ENCODE results near the gene KRTAP16-1. TPM values are rescaled to one million over a fixed set of nuclear protein-coding genes. Genes with fewer than 3 reads are reported as not detected.

Gene KRTAP16-1
- total and polyA plus RNA-seq, 2 of the 13 experiments (the other 11 are each of a cell fraction or from before 2014, with no cell fraction given), result not detected

- H3K4me2 ChIP-seq (ENCODE audit: low read depth, low read length), result no peak overlapping the region
- no peak for FAIRE-seq
- no peak overlapping the region for H3K9ac ChIP-seq (ENCODE audit: insufficient read depth, low read depth, low read length)
- H3K27ac ChIP-seq (ENCODE audit: extremely low read length, insufficient read depth, low read length), result no peak overlapping the region
- H3K9me3 ChIP-seq (ENCODE audit: low read length), result no peaks in the 10 kb centered on the region
- H3K4me3 ChIP-seq (replicated peaks in 1 of 3; ENCODE audit: insufficient read depth in 1 of 3, low read depth in 2 of 3, low read length in 3 of 3), result no peak overlapping the region
- intact Hi-C loops (cut with micrococcal nuclease; ENCODE audit: unreplicated experiment) (no loop called here), in situ Hi-C loops (cut with HindIII; ENCODE audit: extremely low pct_ligation_motif_present, low pct_unique_long_range_greater_than_20kb) (no loop called here)
- WGBS (ENCODE audit: low lambda C conversion rate), result under 1% methylated on average over 5 of the region's 5 CpGs
- DNase-seq (ENCODE audit: low spot score), result no peak
- H3K27me3 ChIP-seq (ENCODE audit: control insufficient read depth in 1 of 2, insufficient read depth in 2 of 2, low read length in 2 of 2), result peaks cover 2 to 24% of the 10 kb centered on the region in 2 experiments; a peak in 3 of 5 replicates
- no peaks in the 10 kb centered on the region for H3K79me2 ChIP-seq (ENCODE audit: insufficient read depth, low read length)
- no peaks in the 10 kb centered on the region for H3K4me1 ChIP-seq (ENCODE audit: insufficient read depth, low read length)
- no peak overlapping the region for H2AFZ ChIP-seq (ENCODE audit: low read length)
- no peak for ATAC-seq
- no peaks in the 10 kb centered on the region for H3K36me3 ChIP-seq (replicated peaks in 1 of 2; ENCODE audit: control insufficient read depth in 1 of 2, insufficient read depth in 2 of 2, low read length in 2 of 2)
- BruUV-seq (replicated peaks), result no TSS peak
- no peak for TF ChIP-seq ARNTL (CRISPR knock-in tag; IDR thresholded peaks at IDR 0.05)
- TF ChIP-seq ZNF235 (CRISPR knock-in tag; IDR thresholded peaks at IDR 0.05; ENCODE audit: borderline replicate concordance), result no peak
- no peak for TF ChIP-seq GTF3A (CRISPR knock-in tag; conservative IDR thresholded peaks at IDR 0.05)
- TF ChIP-seq ATAD3A (CRISPR knock-in tag; IDR thresholded peaks at IDR 0.05), result no peak
- no peak for TF ChIP-seq ZNF891 (CRISPR knock-in tag; IDR thresholded peaks at IDR 0.05)
- no peak for TF ChIP-seq ZNF17 (CRISPR knock-in tag; IDR thresholded peaks at IDR 0.05)
- no peak for TF ChIP-seq SRSF9 (IDR thresholded peaks at IDR 0.05; ENCODE audit: borderline replicate concordance, insufficient read depth, low read depth, low read length, poor library complexity, severe bottlenecking)
- no peak for TF ChIP-seq HNF4G (IDR thresholded peaks at IDR 0.05; ENCODE audit: borderline replicate concordance, low read depth, low read length)
- no peak for TF ChIP-seq HNF4G (CRISPR knock-in tag; IDR thresholded peaks at IDR 0.05; ENCODE audit: borderline replicate concordance, low read depth)
- no peak for TF ChIP-seq ZNF138 (CRISPR knock-in tag; IDR thresholded peaks at IDR 0.05; ENCODE audit: low read depth)
- TF ChIP-seq RELA (CRISPR knock-in tag; IDR thresholded peaks at IDR 0.05), result no peak
- TF ChIP-seq, protein P1, sequence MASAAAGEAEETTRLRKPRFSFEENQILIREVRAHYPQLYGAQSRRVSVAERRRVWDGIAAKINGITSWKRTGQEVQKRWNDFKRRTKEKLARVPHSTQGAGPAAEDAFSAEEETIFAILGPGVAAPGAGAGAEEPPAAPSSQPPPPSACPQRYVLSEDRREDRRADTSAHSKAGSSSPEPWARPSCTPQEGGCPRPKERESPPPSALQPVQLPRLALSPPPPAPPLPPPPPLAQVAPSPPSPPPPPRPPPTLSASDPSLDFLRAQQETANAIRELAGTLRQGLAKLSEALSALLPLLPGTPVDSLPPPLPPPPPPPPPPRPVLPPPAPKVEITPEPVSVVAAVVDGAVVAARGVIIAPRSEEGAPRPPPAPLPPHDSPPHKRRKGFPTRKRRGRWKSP (CRISPR knock-in tag; IDR thresholded peaks at IDR 0.05), result no peak
- TF ChIP-seq ZNF792 (CRISPR knock-in tag; IDR thresholded peaks at IDR 0.05), result no peak
- no peak for TF ChIP-seq HDAC6 (IDR thresholded peaks at IDR 0.05; ENCODE audit: low read depth, low read length)
- no peak for TF ChIP-seq ZNF567 (CRISPR knock-in tag; IDR thresholded peaks at IDR 0.05; ENCODE audit: borderline replicate concordance)
- TF ChIP-seq ZNF230 (CRISPR knock-in tag; IDR thresholded peaks at IDR 0.05), result no peak
- H4K20me1 ChIP-seq (ENCODE audit: insufficient read depth, low read length), result no peaks in the 10 kb centered on the region
- ChIA-PET POLR2A (no interaction called here), CTCF (ENCODE audit: low intra/inter-chr PET ratio, low total read pairs) (no interaction called here)
Measured at GRCh38 chr17:41301204-41301790, 7.8 kb downstream of the KRTAP16-1 start.

Measured in HepG2 (cell line).